Measurements from ENCODE around the gene BCR. TPM values are rescaled to one million over a fixed set of nuclear protein-coding genes. Genes with fewer than 3 reads are reported as not detected.

BCR gene
- total and polyA plus RNA-seq, 2 of the 13 experiments (the other 11 are each of a cell fraction or from before 2014, with no cell fraction given): 19.9 to 33.6 TPM

DNA sequence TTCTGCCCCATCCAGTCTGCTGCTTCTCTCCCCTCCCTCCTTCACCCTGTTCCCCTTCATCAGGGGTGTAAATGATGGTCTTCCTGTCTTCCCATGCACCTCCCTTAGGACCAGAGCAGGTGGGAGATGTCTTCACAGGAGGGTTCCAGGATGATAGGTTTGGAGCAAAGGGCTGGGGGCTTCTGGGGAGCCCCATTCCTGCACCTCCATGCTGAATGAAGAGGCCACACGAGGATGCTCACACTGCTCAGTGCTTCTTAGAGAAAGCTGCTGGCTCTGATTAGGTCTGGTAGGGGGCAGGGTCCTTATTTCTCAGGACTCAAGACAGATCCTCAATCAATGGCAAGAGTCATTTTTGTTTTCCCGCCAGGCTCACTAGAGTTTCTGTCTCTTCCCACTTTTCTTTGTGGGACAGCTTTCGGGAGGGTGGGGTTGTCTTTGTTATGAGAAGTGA, 41.1 kb downstream of the BCR start:
- FAIRE-seq: no peak
- peaks cover 54% of the 10 kb centered on the region for H4K20me1 ChIP-seq (ENCODE audit: insufficient read depth, low read length)
- POLR2A ChIA-PET: no interaction called here

DNA sequence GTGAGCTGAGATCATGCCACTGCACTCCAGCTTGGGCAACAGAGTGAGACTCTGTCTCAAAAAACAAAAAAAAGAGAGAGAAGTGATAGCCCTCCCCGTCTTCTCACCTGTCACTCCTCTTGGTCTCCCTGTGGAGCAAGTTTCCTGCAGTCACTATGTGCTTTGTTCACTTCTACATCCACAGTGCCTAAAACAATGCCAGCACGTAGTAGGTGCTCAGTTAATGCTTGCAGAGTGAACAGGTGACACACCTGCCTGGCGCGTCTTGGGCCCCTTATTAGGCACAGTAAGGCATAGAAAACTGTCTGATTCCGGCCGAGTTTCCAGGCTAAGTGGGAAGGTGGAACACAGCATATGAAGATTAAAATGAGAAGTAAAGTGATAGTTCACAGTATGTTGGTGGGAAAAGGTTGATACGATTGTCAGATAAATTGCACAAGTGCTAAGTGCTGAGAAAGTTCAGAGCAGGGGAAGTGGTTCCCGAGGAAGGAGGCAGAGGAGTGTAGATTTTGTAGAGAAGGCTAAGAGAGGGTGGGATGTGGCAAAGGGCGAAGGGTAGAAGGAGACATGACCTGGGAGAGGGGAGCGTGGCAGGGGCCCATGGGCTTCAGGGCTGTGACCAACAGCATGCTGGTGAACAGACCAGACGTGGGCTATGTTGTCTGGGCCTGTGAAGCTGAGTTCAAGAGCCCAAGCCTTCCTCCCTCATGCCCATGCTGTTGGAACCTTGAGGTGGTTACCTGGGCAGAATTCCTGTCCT, 41.9 kb downstream of the BCR start:
- Histone ChIP-seq H3K27ac (ENCODE audit: extremely low read length, insufficient read depth, low read length) (no peak overlapping the region), H3K4me1 (ENCODE audit: insufficient read depth, low read length) (peaks cover 67% of the 10 kb centered on the region)
- in situ Hi-C loops (cut with HindIII; ENCODE audit: extremely low pct_ligation_motif_present, low pct_unique_long_range_greater_than_20kb): no loop called here

More for the DNA sequence above, 41.1 kb downstream of the BCR start:
- in situ Hi-C loops (cut with HindIII; ENCODE audit: extremely low pct_ligation_motif_present, low pct_unique_long_range_greater_than_20kb) (no loop called here), intact Hi-C loops (cut with micrococcal nuclease; ENCODE audit: unreplicated experiment) (no loop called here)
- H3K4me2 ChIP-seq (ENCODE audit: low read depth, low read length): no peak overlapping the region
- peaks cover 86% of the 10 kb centered on the region for H3K79me2 ChIP-seq (ENCODE audit: insufficient read depth, low read length)
- CTCF ChIA-PET (ENCODE audit: low intra/inter-chr PET ratio, low total read pairs): no interaction called here
- TF ChIP-seq MAF1 (CRISPR knock-in tag; IDR thresholded peaks at IDR 0.05; ENCODE audit: borderline replicate concordance): no peak
- H3K4me3 ChIP-seq (replicated peaks in 1 of 3; ENCODE audit: insufficient read depth in 1 of 3, low read depth in 2 of 3, low read length in 3 of 3): no peak overlapping the region
- 93% methylated on average over 3 of the region's 3 CpGs for WGBS (ENCODE audit: low lambda C conversion rate)
- ATAC-seq (no peak), DNase-seq (ENCODE audit: low spot score) (no peak)
- H3K27ac ChIP-seq (ENCODE audit: extremely low read length, insufficient read depth, low read length): no peak overlapping the region
- H3K27me3 ChIP-seq (ENCODE audit: control insufficient read depth in 1 of 2, insufficient read depth in 2 of 2, low read length in 2 of 2): no peaks in the 10 kb centered on the region
- no peak overlapping the region for H3K9ac ChIP-seq (ENCODE audit: insufficient read depth, low read depth, low read length)
- BruUV-seq (replicated peaks): no TSS peak
- H2AFZ ChIP-seq (ENCODE audit: low read length): no peak overlapping the region
- no peaks in the 10 kb centered on the region for H3K9me3 ChIP-seq (ENCODE audit: low read length)
- H3K36me3 ChIP-seq (replicated peaks in 1 of 2; ENCODE audit: control insufficient read depth in 1 of 2, insufficient read depth in 2 of 2, low read length in 2 of 2): no peaks in the 10 kb centered on the region; a peak in 4 of 5 replicates
- H3K4me1 ChIP-seq (ENCODE audit: insufficient read depth, low read length): peaks cover 70% of the 10 kb centered on the region

More for the DNA sequence above, 41.9 kb downstream of the BCR start:
- DNase-seq (ENCODE audit: low spot score) (no peak), FAIRE-seq (no peak), ATAC-seq (no peak)
- peaks cover 50% of the 10 kb centered on the region for H4K20me1 ChIP-seq (ENCODE audit: insufficient read depth, low read length)
- no peak overlapping the region for H3K9ac ChIP-seq (ENCODE audit: insufficient read depth, low read depth, low read length)
- BruUV-seq (replicated peaks): no TSS peak
- H2AFZ ChIP-seq (ENCODE audit: low read length): no peak overlapping the region
- POLR2A ChIA-PET: no interaction called here
- intact Hi-C loops (cut with micrococcal nuclease; ENCODE audit: unreplicated experiment): no loop called here
- H3K79me2 ChIP-seq (ENCODE audit: insufficient read depth, low read length): peaks cover 92% of the 10 kb centered on the region
- CTCF ChIA-PET (ENCODE audit: low intra/inter-chr PET ratio, low total read pairs): no interaction called here
- no peak overlapping the region for H3K4me2 ChIP-seq (ENCODE audit: low read depth, low read length)
- no peak overlapping the region for H3K4me3 ChIP-seq (replicated peaks in 1 of 3; ENCODE audit: insufficient read depth in 1 of 3, low read depth in 2 of 3, low read length in 3 of 3)
- H3K36me3 ChIP-seq (replicated peaks in 1 of 2; ENCODE audit: control insufficient read depth in 1 of 2, insufficient read depth in 2 of 2, low read length in 2 of 2): no peaks in the 10 kb centered on the region; a peak in 4 of 5 replicates
- H3K27me3 ChIP-seq (ENCODE audit: control insufficient read depth in 1 of 2, insufficient read depth in 2 of 2, low read length in 2 of 2): no peaks in the 10 kb centered on the region
- no peak for TF ChIP-seq ZNF562 (CRISPR knock-in tag; IDR thresholded peaks at IDR 0.05; ENCODE audit: borderline replicate concordance)
- TF ChIP-seq, protein P1, sequence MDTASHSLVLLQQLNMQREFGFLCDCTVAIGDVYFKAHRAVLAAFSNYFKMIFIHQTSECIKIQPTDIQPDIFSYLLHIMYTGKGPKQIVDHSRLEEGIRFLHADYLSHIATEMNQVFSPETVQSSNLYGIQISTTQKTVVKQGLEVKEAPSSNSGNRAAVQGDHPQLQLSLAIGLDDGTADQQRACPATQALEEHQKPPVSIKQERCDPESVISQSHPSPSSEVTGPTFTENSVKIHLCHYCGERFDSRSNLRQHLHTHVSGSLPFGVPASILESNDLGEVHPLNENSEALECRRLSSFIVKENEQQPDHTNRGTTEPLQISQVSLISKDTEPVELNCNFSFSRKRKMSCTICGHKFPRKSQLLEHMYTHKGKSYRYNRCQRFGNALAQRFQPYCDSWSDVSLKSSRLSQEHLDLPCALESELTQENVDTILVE (CRISPR knock-in tag; IDR thresholded peaks at IDR 0.05): no peak
- no peak for TF ChIP-seq BORCS8-MEF2B (CRISPR knock-in tag; IDR thresholded peaks at IDR 0.05)
- 93% methylated on average over 11 of the region's 11 CpGs for WGBS (ENCODE audit: low lambda C conversion rate)
- no peaks in the 10 kb centered on the region for H3K9me3 ChIP-seq (ENCODE audit: low read length)
